Body of pancreas (tissue), 4 donors: ENCODE measurements around the gene TATDN2. TPM values are rescaled to one million over a fixed set of nuclear protein-coding genes. Genes with fewer than 3 reads are reported as not detected.

Experiments
- ATAC-seq: fragments of 150-250 bp; one replicate; pipeline ENCODE4 v1.9.1; 2016
- DNase-seq, 4 donors: peaks; one replicate each; pipeline ENCODE4 v3.0.0-alpha.2; 2019
- H3K27ac ChIP-seq, 4 donors: fragments of 200-600 bp; sonication (generic); 1 replicate in 3 of 4; 2 replicates in 1 of 4; pipeline versions ENCODE4 v1.5.1 to v1.6.1; 2016 to 2019; ENCODE audit warnings: mild to moderate bottlenecking in 1 of 4, mixed read lengths in 1 of 4, moderate library complexity in 1 of 4
- H3K27me3 ChIP-seq, 2 donors: fragments of 200-600 bp; sonication (generic); one replicate each; pipeline ENCODE4 v1.6.0; 2016; ENCODE audit warnings: mild to moderate bottlenecking in 1 of 2
- H3K36me3 ChIP-seq, 2 donors: fragments of 200-600 bp; sonication (generic); replicated peaks in 1 of 2; 2 replicates each; pipeline ENCODE4 v1.5.1; 2016; ENCODE audit warnings: low read depth in 2 of 2; ENCODE audit not compliant: insufficient read depth in 1 of 2
- H3K4me1 ChIP-seq: fragments of 200-600 bp; sonication (generic); one replicate; pipeline ENCODE4 v1.6.0; 2016
- H3K4me3 ChIP-seq, 2 donors: fragments of 200-600 bp; sonication (generic); 1 replicate in 1 of 2; 2 replicates in 1 of 2; pipeline ENCODE4 v1.5.1; 2016 to 2019
- H3K9me3 ChIP-seq, 3 donors: fragments of 200-600 bp; sonication (generic); 1 replicate in 2 of 3; 2 replicates in 1 of 3; pipeline ENCODE4 v1.5.1; 2016
- POLR2A ChIP-seq, 3 donors: fragments of 450-650 bp; IDR thresholded peaks; one replicate each; pipeline ENCODE4 v1.6.1; 2016; ENCODE audit warnings: antibody characterized with exemption in 3 of 3, mild to moderate bottlenecking in 2 of 3
- WGBS, 2 donors: methylation state at CpG; one replicate each; pipeline ENCODE4 v1.1.5; 2017; 5-methylcytosine and 5-hydroxymethylcytosine counted together
- intact Hi-C: fragments of 100-400 bp; cut with DNase I; formaldehyde crosslinking; loops from one replicate; pipeline ENCODE4 v1.15.1; 2023
- total RNA-seq, 2 donors: library from RNA; depleted of rRNA; stranded (reverse); fragments of >200 nt; gene quantifications; one replicate each; pipeline ENCODE4 v1.1.0, GENCODE V29; 2016
- TF ChIP-seq, protein P1 (sequence below), 7 experiments: fragments of 450-650 bp in 4 of 7; fragments of 200-600 bp in 3 of 7; sonication (generic) in 3 of 7; IDR thresholded peaks; one replicate each; pipeline ENCODE4 v1.5.1; 2016 to 2019; ENCODE audit warnings: antibody characterized with exemption in 7 of 7

Gene TATDN2
- total RNA-seq, 2 donors from 2014 or later, result 15.3 to 19.8 TPM

DNA sequence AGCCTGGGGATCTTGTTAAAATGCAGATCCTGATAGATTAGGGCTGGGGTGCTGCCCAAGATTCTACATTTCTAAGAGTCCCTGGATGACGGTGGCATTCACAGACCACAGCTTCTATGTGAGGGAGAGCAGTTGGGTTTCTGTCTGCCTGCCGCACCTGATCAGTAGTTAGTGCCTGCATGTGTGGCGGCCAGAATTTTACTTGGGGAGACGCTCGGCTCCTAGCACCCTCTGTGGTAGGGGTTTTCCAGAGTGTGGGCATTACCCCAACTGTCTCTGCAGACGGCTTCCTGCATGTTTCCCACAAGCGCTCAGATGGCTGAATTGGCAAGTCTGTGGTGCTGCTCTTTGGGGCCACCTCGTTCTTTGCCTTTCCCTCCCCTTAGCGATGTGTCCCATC, 36.2 kb downstream of the TATDN2 start:
- 73 to 92% methylated on average over 5 to 9 of the region's 9 CpGs for WGBS, 2 donors
- Histone ChIP-seq H3K9me3 (no peaks in the 10 kb centered on the region), H3K36me3 (peaks cover 6 to 11% of the 10 kb centered on the region in 2 donors), H3K27ac (no peak overlapping the region), H3K4me3 (no peak overlapping the region), H3K4me1 (peaks cover 10% of the 10 kb centered on the region), H3K27me3 (no peaks in the 10 kb centered on the region)
- DNase-seq (no peak), ATAC-seq (no peak)
- intact Hi-C loops, result no loop called here
- no peak for TF ChIP-seq POLR2A (IDR thresholded peaks at IDR 0.05)
- TF ChIP-seq, protein P1, sequence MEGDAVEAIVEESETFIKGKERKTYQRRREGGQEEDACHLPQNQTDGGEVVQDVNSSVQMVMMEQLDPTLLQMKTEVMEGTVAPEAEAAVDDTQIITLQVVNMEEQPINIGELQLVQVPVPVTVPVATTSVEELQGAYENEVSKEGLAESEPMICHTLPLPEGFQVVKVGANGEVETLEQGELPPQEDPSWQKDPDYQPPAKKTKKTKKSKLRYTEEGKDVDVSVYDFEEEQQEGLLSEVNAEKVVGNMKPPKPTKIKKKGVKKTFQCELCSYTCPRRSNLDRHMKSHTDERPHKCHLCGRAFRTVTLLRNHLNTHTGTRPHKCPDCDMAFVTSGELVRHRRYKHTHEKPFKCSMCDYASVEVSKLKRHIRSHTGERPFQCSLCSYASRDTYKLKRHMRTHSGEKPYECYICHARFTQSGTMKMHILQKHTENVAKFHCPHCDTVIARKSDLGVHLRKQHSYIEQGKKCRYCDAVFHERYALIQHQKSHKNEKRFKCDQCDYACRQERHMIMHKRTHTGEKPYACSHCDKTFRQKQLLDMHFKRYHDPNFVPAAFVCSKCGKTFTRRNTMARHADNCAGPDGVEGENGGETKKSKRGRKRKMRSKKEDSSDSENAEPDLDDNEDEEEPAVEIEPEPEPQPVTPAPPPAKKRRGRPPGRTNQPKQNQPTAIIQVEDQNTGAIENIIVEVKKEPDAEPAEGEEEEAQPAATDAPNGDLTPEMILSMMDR (IDR thresholded peaks at IDR 0.05), result no peak

DNA sequence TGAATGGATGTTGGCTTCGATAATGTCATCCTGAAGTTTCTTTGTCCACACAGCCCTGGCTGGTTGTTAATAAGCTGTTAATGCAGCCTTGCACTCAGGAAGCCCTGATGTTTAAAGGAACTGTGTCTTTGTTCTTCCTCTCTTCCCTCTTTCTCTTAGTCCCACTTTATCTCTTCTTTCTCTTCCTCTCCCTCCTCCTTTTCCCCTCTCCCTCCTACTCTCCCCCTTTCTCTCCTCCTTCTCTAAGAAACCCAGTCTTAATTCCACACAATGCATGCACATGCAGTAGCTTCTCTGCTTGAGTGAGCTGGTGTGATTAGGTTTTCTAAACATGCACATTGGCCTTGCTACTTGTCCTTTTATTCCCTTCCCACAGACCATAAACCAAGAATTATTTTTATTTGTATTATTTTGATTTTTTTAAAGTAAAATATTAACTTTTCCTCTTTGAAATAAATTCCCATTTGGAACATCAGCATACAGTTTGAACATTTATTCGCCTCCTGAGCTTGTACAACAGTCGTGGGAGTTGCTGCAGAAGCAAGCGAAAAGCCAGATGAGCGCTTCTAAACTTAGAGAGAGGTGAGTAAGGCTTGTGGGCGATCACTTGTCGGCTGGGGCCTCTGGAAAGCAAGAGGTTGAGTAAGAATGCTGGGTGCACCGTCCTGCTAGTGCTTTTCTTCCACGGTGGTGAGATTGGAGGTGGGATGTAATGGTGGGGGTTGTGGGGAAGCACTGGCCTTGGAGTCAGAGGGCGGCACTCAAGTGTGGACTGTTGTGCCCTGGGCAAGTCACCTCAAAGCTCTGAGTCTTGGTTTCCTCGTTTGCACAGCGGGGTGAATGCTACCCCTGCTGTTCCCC, 37.2 kb downstream of the TATDN2 start:
- Histone ChIP-seq H3K4me1 (peaks cover 10% of the 10 kb centered on the region), H3K9me3 (no peaks in the 10 kb centered on the region), H3K27me3 (no peaks in the 10 kb centered on the region), H3K4me3 (no peak overlapping the region), H3K36me3 (peaks cover 2 to 5% of the 10 kb centered on the region in 2 donors), H3K27ac (peak overlapping the region in 1 of 4 donors; percentile 32)
- WGBS, 2 donors, result 66 to 75% methylated on average over 10 to 12 of the region's 12 CpGs
- DNase-seq (no peak), ATAC-seq (no peak)
- intact Hi-C loops, result no loop called here
- TF ChIP-seq POLR2A (IDR thresholded peaks at IDR 0.05), result no peak

DNA sequence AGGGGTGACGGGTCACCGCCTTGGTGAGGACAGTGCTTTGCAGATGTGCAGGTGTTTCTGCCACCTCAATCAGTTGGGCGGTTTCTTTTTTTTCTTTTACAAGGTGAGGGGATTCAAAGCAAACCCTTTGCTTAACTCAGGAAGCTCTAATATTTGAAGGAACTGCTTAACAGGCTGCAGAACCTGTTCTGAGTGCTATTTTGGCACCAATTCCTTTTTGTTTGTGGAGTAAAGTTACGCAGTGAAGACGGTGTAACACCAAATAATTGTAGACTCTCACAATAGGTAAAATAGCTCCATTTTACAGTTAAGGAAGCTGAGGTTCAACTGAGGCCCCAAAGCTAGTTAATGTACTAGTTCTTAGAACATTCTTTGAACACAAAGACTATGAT, 37.9 kb downstream of the TATDN2 start:
- peak overlapping the region in 1 of 4 donors; percentile 32 for H3K27ac ChIP-seq
- H3K4me1 ChIP-seq, result peaks cover 10% of the 10 kb centered on the region
- 52 to 68% methylated on average over 5 of the region's 5 CpGs for WGBS, 2 donors
- H3K27me3 ChIP-seq, result no peaks in the 10 kb centered on the region
- no peaks in the 10 kb centered on the region for H3K9me3 ChIP-seq
- intact Hi-C loops, result no loop called here
- DNase-seq (no peak), ATAC-seq (no peak)
- TF ChIP-seq, protein P1 (IDR thresholded peaks at IDR 0.05), result no peak
- TF ChIP-seq POLR2A (IDR thresholded peaks at IDR 0.05), result no peak
- peaks cover 0 to 4% of the 10 kb centered on the region in 2 donors for H3K36me3 ChIP-seq
- no peak overlapping the region for H3K4me3 ChIP-seq

DNA sequence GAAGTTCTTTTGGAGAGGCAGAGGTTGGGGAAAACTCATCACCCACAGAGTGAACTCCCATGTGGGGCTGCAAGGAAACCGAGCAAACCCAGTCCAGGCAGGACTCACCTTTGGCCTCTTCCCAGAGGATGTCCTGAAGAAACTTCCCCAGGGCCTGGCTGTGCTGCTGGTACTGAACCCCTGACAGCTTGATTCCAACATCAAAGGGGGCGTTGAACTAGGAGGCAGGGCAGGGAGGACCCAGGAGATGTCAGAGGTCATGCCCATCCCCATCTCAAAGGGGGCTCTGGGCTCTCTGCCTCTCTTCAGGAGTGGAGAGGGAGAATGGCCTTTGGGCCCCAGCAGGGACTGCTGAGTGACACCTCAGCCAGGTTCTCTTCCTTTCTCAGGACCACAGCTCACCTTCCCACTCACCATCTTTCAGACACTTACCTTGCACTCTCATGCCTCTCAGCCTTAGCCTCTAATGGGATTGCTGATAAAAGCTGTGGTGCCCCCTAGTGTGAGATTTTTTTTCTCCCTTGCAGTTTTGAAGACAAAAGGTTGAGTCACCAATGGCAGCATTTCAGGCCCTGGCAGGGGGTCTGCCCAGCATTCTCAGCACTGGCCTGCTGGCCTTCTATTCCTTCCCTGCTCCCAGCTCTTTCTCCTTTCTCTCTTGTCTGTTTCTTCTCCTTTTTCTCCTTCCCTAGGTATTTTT, 38.5 kb downstream of the TATDN2 start:
- WGBS, 2 donors, result 68 to 94% methylated on average over 2 of the region's 2 CpGs
- intact Hi-C loops, result no loop called here
- H3K27ac ChIP-seq, result peak overlapping the region in 1 of 4 donors; percentile 58
- H3K36me3 ChIP-seq, result peaks cover 0 to 4% of the 10 kb centered on the region in 2 donors
- no peak overlapping the region for H3K4me3 ChIP-seq
- no peaks in the 10 kb centered on the region for H3K9me3 ChIP-seq
- no peak for TF ChIP-seq POLR2A (IDR thresholded peaks at IDR 0.05)
- TF ChIP-seq, protein P1 (IDR thresholded peaks at IDR 0.05), result peak in 5 of 7 experiments; percentile 9 to 57 (median 29)
- H3K27me3 ChIP-seq, result no peaks in the 10 kb centered on the region
- DNase-seq, result peak in 3 of 4 donors; percentile 32 to 75 (median 44)
- peak; percentile 27 for ATAC-seq
- peaks cover 10% of the 10 kb centered on the region for H3K4me1 ChIP-seq

DNA sequence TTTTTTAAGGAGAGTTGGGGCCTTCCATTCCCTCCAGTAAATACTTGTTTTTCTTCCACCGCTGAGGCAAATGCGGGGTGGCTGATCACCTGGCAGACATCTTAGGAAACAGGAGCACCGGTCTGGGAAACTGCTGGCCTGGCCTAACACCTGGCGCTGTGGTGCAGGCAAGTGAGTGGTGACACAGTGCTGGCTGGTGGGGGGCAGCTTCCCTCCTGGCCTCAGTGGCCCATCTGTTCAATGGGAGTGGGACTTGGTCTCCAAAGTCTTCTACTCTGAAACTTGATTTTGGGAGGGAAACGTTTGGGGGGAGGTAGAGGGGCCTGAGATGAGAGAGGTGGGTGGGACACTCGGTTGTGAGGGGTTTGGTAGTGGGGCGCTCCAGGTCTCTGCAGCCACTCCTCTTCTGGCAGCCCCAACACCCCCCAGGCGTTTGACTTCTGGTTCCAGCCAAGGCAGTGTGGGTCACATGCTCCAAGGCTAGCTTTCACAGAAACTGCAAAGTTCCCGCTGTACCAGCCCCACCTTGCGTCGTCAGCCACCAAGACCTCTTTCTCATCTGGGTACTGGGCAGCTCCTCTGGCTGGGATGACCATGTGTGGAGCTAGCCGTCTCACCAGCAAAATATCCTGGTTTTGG, 39.8 kb downstream of the TATDN2 start:
- intact Hi-C loops, result no loop called here
- no peak for DNase-seq
- Histone ChIP-seq H3K9me3 (no peaks in the 10 kb centered on the region), H3K27ac (no peak overlapping the region), H3K4me1 (peaks cover 21% of the 10 kb centered on the region), H3K27me3 (no peaks in the 10 kb centered on the region), H3K4me3 (no peak overlapping the region), H3K36me3 (peaks cover 0 to 2% of the 10 kb centered on the region in 2 donors)
- TF ChIP-seq, protein P1 (IDR thresholded peaks at IDR 0.05), result no peak
- TF ChIP-seq POLR2A (IDR thresholded peaks at IDR 0.05), result no peak
- 81 to 90% methylated on average over 10 to 12 of the region's 12 CpGs for WGBS, 2 donors
- no peak for ATAC-seq
